ENCODE measurements around the gene THOC2.

Gene THOC2

DNA sequence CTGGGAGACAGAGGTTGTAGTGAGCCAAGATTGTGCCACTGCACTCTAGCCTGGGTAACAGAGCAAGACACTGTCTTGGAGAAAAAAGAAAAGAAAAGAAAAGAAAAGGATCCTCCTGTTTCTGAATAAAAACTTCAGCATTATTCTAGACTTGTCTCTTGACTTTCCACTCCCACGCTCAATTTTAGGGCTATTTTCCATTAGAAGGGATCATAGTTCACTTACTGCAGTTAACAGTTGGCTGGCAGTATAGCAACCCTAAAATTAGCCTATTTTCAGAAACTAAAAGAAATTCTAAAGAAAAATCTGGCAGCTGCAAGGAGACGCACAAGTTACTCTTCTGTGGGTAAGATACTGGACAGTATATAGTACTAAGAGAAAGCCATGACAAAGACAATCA lies 28.1 kb downstream of the THOC2 start:
- TF ChIP-seq, protein P1, sequence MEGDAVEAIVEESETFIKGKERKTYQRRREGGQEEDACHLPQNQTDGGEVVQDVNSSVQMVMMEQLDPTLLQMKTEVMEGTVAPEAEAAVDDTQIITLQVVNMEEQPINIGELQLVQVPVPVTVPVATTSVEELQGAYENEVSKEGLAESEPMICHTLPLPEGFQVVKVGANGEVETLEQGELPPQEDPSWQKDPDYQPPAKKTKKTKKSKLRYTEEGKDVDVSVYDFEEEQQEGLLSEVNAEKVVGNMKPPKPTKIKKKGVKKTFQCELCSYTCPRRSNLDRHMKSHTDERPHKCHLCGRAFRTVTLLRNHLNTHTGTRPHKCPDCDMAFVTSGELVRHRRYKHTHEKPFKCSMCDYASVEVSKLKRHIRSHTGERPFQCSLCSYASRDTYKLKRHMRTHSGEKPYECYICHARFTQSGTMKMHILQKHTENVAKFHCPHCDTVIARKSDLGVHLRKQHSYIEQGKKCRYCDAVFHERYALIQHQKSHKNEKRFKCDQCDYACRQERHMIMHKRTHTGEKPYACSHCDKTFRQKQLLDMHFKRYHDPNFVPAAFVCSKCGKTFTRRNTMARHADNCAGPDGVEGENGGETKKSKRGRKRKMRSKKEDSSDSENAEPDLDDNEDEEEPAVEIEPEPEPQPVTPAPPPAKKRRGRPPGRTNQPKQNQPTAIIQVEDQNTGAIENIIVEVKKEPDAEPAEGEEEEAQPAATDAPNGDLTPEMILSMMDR (IDR thresholded peaks at IDR 0.05; ENCODE audit: low read depth, low read length, missing control alignments): no peak
- H3K4me3 ChIP-seq (ENCODE audit: low read depth, low read length): no peak overlapping the region
- no peak for DNase-seq (ENCODE audit: low read depth)

DNA sequence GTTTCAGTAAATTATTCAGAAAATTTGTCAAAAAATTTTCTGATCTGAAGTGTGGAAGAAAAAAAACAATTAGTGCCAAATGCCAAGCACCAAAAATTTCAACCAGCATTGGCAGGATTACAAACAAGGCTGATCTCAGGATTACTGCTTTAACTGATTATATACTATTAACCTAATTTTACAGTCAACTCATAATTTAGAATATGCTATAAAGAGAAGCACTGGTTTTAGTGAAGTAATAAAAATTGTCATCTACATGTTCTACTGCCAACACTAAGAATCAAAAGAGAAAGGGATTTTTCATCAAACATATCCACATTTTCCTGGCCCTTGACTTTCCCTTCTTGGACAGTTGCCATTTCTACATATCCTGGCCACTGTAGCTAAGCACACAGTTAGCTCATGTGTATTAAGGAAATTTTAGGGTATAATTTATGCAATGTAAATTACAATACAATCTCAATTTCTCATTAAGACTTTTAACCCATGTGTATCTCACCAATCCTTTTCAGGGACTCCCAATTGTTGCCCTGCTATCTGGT lies 33.8 kb downstream of the THOC2 start:
- no peak for DNase-seq (ENCODE audit: low read depth)
- no peak overlapping the region for H3K4me3 ChIP-seq (ENCODE audit: low read depth, low read length)
- TF ChIP-seq, protein P1 (IDR thresholded peaks at IDR 0.05; ENCODE audit: low read depth, low read length, missing control alignments): no peak

DNA sequence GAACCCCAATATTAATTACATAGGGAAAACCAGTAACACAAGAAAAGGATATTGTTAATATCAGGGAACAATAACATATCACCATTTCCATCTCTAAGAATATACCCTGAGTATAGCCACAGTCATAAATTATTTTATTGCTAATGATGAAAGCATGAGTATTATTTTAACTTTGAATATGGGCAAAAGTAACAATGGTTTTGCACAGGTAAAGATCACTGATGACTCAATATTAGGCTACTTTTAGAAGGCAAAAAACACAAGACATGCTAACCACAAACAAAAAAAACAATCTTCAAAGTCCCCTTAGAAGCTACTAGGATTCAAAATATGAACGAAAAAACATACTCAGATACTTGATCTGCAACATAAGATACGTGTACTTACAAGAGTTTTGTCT lies 36.5 kb downstream of the THOC2 start:
- DNase-seq (ENCODE audit: low read depth): no peak
- no peak overlapping the region for H3K4me3 ChIP-seq (ENCODE audit: low read depth, low read length)
- TF ChIP-seq, protein P1 (IDR thresholded peaks at IDR 0.05; ENCODE audit: low read depth, low read length, missing control alignments): no peak

DNA sequence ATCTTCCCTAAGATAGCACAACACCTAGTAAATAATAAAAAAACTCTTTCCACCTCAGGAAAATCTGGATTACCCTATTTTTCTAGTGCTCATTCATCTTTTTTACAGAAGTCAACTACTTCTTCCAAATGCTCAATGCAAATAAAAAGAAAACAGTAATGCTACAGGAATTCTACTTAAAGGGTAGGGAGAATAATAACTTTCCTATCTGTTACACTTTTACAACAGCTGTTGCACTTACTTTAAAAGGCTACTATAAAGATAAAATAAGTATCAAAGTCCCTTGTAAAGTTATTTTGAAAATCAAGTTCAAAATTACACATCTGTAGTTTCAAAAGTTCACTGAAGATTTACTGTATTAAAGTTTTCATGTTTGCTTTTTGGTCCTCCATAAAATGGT lies 37.6 kb downstream of the THOC2 start:
- H3K4me3 ChIP-seq (ENCODE audit: low read depth, low read length): no peak overlapping the region
- DNase-seq (ENCODE audit: low read depth): no peak
- TF ChIP-seq, protein P1 (IDR thresholded peaks at IDR 0.05; ENCODE audit: low read depth, low read length, missing control alignments): no peak

DNA sequence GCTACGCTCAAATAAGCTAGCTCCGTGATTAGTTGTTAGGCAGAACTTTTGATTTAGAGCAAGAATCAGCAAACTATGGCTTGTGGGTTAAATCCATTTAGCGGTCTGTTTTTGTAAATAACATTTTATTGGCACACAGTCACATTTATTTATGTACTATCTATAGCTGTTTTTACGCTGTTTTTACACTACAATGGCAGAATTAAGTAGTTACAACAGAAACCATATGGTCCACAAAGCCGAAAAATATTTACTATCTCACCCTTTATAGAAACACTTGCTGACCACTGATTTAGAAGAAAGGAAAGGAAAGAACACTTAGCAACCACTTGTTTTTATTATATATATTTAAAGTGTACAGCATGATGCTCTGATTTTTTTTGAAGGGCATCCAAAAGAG lies 41.1 kb downstream of the THOC2 start:
- TF ChIP-seq, protein P1 (IDR thresholded peaks at IDR 0.05; ENCODE audit: low read depth, low read length, missing control alignments): no peak
- H3K4me3 ChIP-seq (ENCODE audit: low read depth, low read length): no peak overlapping the region
- DNase-seq (ENCODE audit: low read depth): no peak

DNA sequence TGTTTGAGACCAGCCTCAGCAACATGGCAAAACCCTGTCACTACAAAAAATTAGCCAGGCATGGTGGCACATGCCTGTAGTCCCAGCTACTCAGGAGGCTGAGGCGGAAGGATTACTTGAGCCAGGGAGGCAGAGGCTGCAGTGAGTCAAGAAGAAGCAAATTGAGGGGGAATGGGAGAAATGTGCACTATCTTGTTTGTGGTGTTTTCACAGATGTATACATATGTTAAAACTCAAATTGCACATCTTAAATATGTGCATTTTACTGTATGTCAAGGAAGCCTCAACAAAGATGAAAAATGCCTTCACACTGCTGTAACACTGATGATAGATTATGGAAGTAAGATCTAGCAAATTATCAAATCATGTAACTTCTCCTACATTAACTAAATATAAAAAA lies 44.3 kb downstream of the THOC2 start:
- no peak for DNase-seq (ENCODE audit: low read depth)
- TF ChIP-seq, protein P1 (IDR thresholded peaks at IDR 0.05; ENCODE audit: low read depth, low read length, missing control alignments): no peak
- H3K4me3 ChIP-seq (ENCODE audit: low read depth, low read length): no peak overlapping the region

DNA sequence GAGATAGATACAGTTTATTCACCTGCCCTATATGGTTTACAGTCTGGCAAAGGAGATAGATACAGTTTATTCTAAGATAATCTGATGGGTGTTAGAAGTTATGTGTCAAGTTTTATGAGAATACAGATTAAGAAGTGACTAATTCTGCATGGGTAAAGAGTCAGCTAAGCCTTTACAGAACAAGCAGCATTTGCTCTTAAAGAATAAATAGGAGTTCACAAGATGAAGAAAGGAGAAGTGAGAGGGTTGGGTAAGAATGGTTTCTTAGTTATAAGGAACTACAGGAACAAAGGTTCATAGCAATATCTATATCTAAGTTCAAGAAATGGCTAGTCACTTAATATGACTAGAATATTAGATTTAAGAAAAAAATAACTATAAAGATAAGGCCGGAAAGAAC lies 47.6 kb downstream of the THOC2 start:
- no peak overlapping the region for H3K4me3 ChIP-seq (ENCODE audit: low read depth, low read length)
- DNase-seq (ENCODE audit: low read depth): no peak
- TF ChIP-seq, protein P1 (IDR thresholded peaks at IDR 0.05; ENCODE audit: low read depth, low read length, missing control alignments): no peak

All from GM12864 (cell line).